Mammary epithelial cell (primary cell): ENCODE measurements around the gene GRAMD1A.

Experiments used
- EZH2 ChIP-seq: IDR thresholded peaks from 2 replicates; pipeline ENCODE4 v1.6.1; 2012; ENCODE audit warnings: low read length, inconsistent platforms, borderline replicate concordance
- TF ChIP-seq, protein P1 (sequence below), 2 donors: IDR thresholded peaks in 1 of 2; conservative IDR thresholded peaks in 1 of 2; 2 replicates each; pipeline ENCODE4 v1.5.1; 2011 to 2012; ENCODE audit warnings: inconsistent platforms in 2 of 2, low read length in 2 of 2, mild to moderate bottlenecking in 2 of 2, control low read depth in 1 of 2, low read depth in 1 of 2; ENCODE audit not compliant: insufficient read depth in 1 of 2; ENCODE audit errors: extremely low read depth in 1 of 2

DNA sequence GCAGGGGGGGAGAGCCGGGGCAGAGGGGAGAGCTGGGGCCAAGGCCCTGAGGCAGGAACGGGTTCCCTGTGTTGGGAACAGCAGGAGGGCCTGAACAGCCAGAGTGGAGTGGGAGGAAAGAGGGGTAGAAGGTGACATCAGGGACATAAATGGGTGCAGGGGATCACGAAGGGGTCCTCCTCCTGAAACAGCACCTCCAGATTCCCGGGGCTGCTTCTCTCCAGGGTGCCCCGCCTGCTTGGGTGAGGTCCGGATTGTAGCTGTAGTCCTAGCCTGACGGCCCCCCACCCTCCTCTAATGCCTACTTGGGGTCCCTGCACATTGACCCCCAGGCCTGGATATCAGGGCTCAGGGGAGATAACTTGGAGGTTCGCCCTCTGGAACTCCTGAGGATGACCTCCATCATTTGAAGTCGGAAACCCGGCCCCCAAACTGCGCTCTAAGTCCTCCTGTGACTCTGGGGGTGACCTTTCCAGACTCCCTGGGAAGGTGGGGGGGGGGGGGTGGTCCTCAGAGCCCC is 29.7 kb downstream of the GRAMD1A start:
- TF ChIP-seq, protein P1, sequence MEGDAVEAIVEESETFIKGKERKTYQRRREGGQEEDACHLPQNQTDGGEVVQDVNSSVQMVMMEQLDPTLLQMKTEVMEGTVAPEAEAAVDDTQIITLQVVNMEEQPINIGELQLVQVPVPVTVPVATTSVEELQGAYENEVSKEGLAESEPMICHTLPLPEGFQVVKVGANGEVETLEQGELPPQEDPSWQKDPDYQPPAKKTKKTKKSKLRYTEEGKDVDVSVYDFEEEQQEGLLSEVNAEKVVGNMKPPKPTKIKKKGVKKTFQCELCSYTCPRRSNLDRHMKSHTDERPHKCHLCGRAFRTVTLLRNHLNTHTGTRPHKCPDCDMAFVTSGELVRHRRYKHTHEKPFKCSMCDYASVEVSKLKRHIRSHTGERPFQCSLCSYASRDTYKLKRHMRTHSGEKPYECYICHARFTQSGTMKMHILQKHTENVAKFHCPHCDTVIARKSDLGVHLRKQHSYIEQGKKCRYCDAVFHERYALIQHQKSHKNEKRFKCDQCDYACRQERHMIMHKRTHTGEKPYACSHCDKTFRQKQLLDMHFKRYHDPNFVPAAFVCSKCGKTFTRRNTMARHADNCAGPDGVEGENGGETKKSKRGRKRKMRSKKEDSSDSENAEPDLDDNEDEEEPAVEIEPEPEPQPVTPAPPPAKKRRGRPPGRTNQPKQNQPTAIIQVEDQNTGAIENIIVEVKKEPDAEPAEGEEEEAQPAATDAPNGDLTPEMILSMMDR (conservative IDR thresholded peaks at IDR 0.05 in 1 of 2, IDR thresholded peaks at IDR 0.05 in 1 of 2; ENCODE audit: extremely low read depth in 1 of 2, insufficient read depth in 1 of 2, low read depth in 1 of 2, low read length in 2 of 2), result no peak
- no peak for TF ChIP-seq EZH2
